22Rv1 (cell line): ENCODE measurements around the gene ZBTB48.

Experiments
- H3K27ac ChIP-seq: fragments of 450-650 bp; 2 replicates; pipeline ENCODE4 v1.5.1; 2017
- ZFX ChIP-seq: fragments of 450-650 bp; IDR thresholded peaks from 2 replicates; pipeline ENCODE4 v1.6.1; 2017; ENCODE audit warnings: antibody characterized with exemption, borderline replicate concordance
- TF ChIP-seq, protein P1 (sequence below): fragments of 450-650 bp; IDR thresholded peaks from 2 replicates; pipeline ENCODE4 v1.5.1; 2017; ENCODE audit warnings: mild to moderate bottlenecking

ZBTB48 gene

DNA sequence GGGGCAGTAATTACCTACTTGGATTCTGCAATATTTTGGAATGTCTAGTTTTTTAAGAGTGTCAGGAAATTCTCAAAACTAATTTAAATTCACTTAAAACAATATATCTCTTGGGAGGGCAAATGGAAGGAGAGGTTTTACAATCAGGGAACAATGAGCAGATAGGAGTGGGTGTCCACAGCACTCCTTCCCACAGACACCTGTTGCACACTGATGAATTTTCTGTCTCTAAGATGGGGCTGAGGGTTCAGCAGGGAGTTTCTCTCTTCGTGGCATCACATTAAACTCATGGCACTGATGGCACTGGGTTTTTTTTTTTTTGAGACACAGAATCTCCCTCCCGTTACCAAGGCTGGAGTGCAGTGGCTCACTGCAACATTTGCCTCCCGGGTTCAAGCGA lies 39.3 kb downstream of the ZBTB48 start:
- no peak overlapping the region for H3K27ac ChIP-seq
- TF ChIP-seq ZFX: no peak
- TF ChIP-seq, protein P1, sequence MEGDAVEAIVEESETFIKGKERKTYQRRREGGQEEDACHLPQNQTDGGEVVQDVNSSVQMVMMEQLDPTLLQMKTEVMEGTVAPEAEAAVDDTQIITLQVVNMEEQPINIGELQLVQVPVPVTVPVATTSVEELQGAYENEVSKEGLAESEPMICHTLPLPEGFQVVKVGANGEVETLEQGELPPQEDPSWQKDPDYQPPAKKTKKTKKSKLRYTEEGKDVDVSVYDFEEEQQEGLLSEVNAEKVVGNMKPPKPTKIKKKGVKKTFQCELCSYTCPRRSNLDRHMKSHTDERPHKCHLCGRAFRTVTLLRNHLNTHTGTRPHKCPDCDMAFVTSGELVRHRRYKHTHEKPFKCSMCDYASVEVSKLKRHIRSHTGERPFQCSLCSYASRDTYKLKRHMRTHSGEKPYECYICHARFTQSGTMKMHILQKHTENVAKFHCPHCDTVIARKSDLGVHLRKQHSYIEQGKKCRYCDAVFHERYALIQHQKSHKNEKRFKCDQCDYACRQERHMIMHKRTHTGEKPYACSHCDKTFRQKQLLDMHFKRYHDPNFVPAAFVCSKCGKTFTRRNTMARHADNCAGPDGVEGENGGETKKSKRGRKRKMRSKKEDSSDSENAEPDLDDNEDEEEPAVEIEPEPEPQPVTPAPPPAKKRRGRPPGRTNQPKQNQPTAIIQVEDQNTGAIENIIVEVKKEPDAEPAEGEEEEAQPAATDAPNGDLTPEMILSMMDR: no peak

DNA sequence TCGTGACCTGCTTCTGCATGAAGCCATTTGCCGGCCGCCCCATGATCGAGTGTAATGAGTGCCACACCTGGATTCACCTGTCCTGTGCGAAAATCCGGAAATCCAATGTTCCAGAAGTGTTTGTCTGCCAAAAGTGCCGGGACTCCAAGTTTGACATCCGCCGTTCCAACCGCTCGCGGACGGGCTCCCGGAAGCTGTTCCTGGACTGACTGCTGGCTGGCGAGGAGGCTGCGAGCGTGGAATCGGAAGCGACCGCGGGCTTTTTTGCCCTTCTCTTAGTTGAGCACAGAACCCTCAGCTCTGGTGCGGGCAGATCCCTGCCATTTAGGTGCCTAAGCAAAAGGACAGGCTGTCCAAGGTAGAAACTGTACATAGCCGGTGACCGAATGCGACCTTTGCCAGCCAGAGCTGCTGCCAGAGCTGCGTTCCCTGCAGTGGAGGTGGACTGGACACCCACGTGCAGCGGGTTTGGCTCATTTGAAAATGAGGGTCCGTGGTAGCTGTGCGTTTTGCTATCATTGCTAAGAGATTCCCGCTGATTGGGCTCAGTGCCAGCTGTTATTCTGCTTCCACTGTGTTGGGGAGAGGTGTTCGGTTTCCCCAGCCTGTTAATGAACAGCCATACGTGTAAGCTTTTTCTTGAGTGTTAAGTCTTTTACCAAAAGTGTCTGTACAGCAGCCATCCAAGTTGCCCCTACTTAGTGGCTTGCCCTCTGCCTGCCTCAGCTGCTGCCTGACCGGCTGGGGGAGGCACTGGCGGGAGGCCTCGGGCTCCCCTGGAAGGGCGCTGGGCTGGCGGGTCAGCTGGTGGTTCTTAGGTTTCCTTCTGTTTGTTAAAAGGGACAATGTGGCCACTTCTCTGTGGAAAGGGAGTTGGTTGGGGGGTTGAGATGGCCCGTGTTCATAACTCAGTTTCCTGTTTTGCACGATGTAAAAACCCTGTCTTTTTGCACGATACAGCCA lies 41.9 kb downstream of the ZBTB48 start:
- TF ChIP-seq, protein P1: no peak
- no peak for TF ChIP-seq ZFX
- no peak overlapping the region for H3K27ac ChIP-seq

DNA sequence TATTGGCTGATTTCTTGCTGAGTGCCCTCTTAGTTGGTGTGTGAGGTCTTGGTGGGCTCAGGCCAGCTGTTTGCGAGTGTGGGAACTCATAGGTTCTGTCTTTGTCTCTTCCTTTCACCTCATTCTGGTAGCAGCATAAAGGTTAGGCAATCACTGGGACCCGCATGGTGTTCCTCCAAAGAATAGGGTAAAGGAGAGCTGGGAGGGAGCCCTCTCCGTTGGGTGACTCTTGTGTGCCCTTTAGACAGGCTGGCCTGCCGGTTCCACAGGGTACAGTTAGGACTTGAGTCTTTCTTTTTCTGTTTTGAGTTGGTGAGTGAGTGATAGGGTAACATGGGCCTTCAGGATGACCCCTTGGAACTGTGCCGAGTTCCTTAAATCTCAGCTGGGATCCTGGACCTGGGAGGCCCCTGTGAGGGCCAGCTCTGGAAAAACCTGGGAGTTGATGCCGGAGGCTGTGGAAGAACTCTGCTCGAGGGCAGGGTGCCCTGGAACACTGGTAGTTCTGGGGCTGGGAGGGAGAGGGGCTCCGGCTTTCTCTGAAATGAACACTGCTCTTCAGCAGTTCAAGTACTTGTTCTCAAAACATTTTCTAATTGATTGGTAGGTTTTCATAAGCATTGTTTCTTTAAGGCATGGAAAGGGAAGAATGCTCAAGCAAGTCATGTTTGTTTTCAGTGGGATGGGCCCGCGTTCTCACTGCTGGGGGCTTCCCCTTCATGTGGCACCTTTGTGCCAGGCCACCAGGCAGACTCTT lies 42.8 kb downstream of the ZBTB48 start:
- TF ChIP-seq, protein P1: no peak
- no peak for TF ChIP-seq ZFX
- H3K27ac ChIP-seq: 0 out of 2 replicates have a peak overlapping the region, but pooled peaks have one; percentile 90

DNA sequence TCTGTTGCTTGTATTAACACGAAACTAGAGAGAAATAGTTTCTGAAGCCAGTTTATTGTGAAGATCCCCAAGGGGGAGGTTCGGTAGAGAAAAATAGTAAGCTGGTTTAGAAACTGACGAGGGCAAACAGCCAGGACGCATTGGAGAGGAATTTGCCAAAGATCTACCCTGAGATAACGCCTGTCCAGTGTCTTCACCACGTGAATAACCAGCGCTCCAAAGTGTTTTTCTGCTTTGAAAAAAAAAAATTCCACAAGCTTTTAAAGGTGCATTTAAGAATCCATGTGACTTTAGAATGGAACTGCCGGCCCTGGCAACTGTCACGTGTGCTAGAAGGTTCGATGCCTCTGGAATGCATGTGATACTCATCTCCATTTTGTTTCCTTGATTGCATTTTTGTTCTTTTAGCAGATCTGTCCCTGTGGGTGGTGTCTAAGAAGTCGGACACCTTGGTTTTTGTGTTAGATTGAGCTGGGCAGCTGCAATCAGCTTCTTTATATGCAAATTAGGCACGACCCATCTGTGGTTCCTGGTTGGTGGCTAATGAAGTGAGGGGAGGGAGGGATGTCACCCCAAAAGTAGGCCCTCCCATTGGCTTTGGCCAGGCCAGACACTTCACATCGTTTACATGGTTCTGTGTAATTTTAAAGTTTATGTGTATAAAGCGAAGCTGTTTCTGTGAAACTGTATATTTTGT lies 43.6 kb downstream of the ZBTB48 start:
- TF ChIP-seq ZFX: no peak
- TF ChIP-seq, protein P1: no peak
- H3K27ac ChIP-seq: peak overlapping the region; percentile 90

DNA sequence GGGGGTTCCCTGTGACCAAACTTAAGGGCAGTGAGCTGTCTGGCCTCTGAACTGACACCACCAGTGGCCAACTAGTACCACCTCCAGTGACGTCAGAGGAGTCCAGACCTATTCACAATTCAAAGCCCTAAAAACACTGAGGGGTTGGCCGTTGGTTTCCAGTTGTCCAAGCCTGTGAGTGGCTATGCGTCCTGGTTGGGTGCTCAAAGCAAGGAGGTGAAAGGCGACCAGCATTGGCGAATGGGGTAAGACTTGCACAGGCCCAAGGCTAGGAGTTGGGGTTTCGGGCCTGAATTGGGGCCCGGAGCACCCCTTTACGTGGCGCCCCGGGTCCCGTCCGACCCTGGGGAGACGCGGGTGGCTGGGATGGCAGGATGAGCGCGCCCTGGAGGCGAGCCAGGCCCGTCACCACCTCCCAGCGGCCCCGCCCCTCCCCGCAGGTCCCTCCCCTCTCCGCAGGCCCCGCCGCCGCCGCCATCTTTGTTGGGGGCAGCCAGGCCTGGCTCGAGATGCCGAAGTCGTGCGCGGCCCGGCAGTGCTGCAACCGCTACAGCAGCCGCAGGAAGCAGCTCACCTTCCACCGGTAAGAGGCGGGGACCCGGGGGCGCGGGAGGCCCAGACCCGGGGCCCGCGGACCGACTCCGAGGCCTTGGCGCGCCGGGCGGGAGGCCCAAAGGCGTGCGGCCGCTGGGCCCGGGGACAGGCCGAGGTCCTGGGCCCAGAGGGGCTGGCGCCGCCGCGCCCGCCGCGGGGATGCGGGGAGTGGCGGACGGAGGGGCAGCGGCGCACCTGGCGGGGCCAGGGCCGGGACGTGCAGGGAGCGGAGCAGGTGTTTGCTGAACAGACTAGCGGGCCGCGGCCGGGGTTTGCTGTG lies 45.2 kb downstream of the ZBTB48 start, which contains the start of gene THAP3:
TSS of gene THAP3 (plus strand) at position 159 of the 874 bp plus-strand sequence. CDS start at position 510, 351 bp downstream.
- peak within 1 kb of the TSS; percentile 90 for H3K27ac ChIP-seq
- TF ChIP-seq, protein P1: no peak
- peak; percentile 89; the same call in 1 of the 2 replicates for TF ChIP-seq ZFX

DNA sequence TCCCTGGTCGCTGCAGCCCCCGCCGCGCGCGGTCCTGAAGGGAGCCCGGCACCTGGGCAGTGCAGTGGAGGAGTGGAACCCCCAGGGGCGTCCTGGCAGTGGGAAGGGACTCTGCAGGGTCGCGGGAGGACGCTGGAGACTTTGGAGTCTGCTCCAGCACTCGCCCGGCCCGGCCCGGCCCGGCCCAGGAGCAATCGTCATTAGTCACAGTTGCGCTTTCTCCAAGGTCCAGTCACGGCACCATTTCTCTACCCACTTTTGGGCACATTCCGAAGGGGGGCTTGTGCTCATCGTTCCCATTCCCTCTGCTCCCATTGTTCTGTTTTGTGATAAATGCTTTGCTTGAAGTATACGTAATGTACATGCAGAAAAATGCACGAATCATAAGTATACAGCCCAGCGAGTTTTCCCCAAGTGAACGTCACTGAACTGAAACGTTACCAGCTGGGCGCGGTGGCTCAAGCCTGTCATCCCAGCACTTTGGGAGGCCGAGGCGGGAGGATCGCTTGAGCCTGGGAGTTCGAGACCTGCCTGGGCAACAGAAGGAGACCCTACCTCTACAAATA lies 45.9 kb downstream of the ZBTB48 start:
- H3K27ac ChIP-seq: peak overlapping the region; percentile 90
- TF ChIP-seq, protein P1: no peak
